Activated naive CD4-positive, alpha-beta T cell treated with anti-CD3 and anti-CD28 coated beads for 36 hours (primary cell): Measurements from ENCODE around the gene CHST12. TPM values are rescaled to one million over a fixed set of nuclear protein-coding genes. Genes with fewer than 3 reads are reported as not detected.
A peak's percentile ranks its signal among the peaks of the same experiment; 100 is the strongest.

Source experiments
- CTCF ChIA-PET: fragments of 350-600 bp; sonication (Branson Sonifier 250); formaldehyde crosslinking; loops from one replicate; lab custom pipeline; 2021; ENCODE audit warnings: antibody characterized with exemption; lab: Charles Lee
- DNase-seq: peaks from one replicate; pipeline ENCODE4 v3.0.0-alpha.2; 2020
- H3K27ac Mint-ChIP-seq: one replicate; pipeline ENCODE4 v1.8.0; 2021; ENCODE audit warnings: mild to moderate bottlenecking, mixed read lengths
- H3K27me3 Mint-ChIP-seq: one replicate; pipeline ENCODE4 v1.8.0; 2021; ENCODE audit warnings: low read depth, mixed read lengths
- H3K36me3 Mint-ChIP-seq: one replicate; pipeline ENCODE4 v1.8.0; 2021; ENCODE audit warnings: low read depth, mixed read lengths
- H3K4me1 Mint-ChIP-seq: one replicate; pipeline ENCODE4 v1.8.0; 2021; ENCODE audit warnings: low read depth, mixed read lengths
- H3K4me3 Mint-ChIP-seq: one replicate; pipeline ENCODE4 v1.8.0; 2021; ENCODE audit warnings: mild to moderate bottlenecking, moderate library complexity, mixed read lengths
- H3K9me3 Mint-ChIP-seq: one replicate; pipeline ENCODE4 v1.8.0; 2021; ENCODE audit warnings: mixed read lengths
- intact Hi-C: fragments of 100-400 bp; cut with micrococcal nuclease; formaldehyde crosslinking; loops from one replicate; pipeline ENCODE4 v1.15.1; 2023
- total RNA-seq, 2 experiments: library from RNA; stranded (reverse); gene quantifications; one replicate each; pipeline ENCODE4 v1.2.3, GENCODE V29; 2021

Gene CHST12
- total RNA-seq, result under 1 TPM; 0.62 to 0.64 TPM

DNA sequence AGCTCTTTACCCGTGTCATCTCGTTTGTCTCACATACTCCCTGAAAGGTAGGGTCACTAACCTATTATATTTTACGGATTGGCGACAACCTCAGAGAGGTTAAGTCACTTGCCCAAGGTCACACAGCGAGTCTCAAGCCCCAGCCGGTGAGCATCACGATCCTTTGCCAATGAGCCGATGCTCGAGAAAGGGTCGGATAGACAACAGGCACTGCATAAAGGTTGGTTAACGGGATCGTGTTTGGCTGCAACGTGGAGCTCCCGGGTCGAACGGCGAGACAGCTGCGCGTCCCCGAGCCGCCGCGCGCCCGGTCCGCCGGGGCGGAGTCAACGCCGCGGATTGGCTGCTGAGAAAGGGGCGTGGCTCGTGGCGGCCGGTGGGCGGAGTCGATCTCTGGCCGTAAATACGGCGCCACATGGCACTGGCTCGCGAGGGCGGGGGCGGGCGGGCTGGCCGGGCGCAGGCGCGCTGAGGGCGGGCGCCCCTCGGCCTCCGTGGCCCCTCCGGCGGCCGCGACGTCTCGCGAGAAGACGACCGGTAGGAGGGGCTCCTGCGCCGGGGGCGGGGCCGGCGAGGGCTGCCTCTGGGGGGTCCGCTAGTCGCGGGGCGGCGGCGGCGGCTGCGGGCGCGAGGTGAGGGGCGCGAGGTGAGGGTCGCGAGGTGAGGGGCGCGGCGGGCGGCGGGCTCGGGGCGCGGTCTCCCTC is at the start of gene CHST12:
CHST12 (plus strand) TSS at position 598 of the 704 bp plus-strand sequence. CDS start 29,029 bp downstream, outside the sequence.
- Mint-ChIP-seq H3K36me3 (no peaks in the 10 kb centered on the region), H3K4me3 (peak within 1 kb of the TSS; percentile 80), H3K27ac (no peak within 1 kb of the TSS), H3K4me1 (peaks cover 40% of the 10 kb centered on the region), H3K27me3 (no peaks in the 10 kb centered on the region), H3K9me3 (no peaks in the 10 kb centered on the region)
- DNase-seq, result peak; percentile 93
- CTCF ChIA-PET, result interaction anchor here (0.6 to 0.9 kb wide), 2 partner anchors 28 to 250 kb away, joined by 3 read pairs; no protein-coding TSS in a partner anchor
- intact Hi-C loops, result loop anchor here (1.0 to 10.0 kb wide), 5 partner anchors 49 to 712 kb away; partner anchors contain the start of genes BRAT1, EIF3B and SNX8

DNA sequence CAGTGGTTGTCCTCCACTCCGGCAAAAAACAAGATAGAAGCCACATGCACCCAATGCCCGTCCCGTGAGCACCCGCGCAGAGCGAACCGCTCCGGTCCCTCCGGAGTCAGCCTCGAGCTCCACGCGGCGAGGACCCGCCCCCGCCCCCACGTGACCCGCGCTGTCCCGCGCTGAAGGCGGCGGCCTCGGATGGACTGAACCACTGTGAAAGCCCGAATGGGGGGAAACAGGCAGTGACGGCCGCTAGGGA is 49.5 kb upstream of the CHST12 start:
- peak; percentile 93 for DNase-seq
- H3K27me3 Mint-ChIP-seq, result no peaks in the 10 kb centered on the region
- H3K4me1 Mint-ChIP-seq, result peaks cover 28% of the 10 kb centered on the region
- intact Hi-C loops, result loop anchor here (1.0 to 5.0 kb wide), 8 partner anchors 40 to 783 kb away; partner anchors contain the start of genes CHST12, MRM2, NUDT1 and PSMG3
- peak overlapping the region; percentile 99 for H3K27ac Mint-ChIP-seq
- peaks cover 17% of the 10 kb centered on the region for H3K36me3 Mint-ChIP-seq
- no peaks in the 10 kb centered on the region for H3K9me3 Mint-ChIP-seq
- H3K4me3 Mint-ChIP-seq, result peak overlapping the region; percentile 87
- CTCF ChIA-PET, result interaction anchor here (1.7 kb wide), 1 partner anchor 77 kb away, joined by 3 read pairs; no protein-coding TSS in a partner anchor

DNA sequence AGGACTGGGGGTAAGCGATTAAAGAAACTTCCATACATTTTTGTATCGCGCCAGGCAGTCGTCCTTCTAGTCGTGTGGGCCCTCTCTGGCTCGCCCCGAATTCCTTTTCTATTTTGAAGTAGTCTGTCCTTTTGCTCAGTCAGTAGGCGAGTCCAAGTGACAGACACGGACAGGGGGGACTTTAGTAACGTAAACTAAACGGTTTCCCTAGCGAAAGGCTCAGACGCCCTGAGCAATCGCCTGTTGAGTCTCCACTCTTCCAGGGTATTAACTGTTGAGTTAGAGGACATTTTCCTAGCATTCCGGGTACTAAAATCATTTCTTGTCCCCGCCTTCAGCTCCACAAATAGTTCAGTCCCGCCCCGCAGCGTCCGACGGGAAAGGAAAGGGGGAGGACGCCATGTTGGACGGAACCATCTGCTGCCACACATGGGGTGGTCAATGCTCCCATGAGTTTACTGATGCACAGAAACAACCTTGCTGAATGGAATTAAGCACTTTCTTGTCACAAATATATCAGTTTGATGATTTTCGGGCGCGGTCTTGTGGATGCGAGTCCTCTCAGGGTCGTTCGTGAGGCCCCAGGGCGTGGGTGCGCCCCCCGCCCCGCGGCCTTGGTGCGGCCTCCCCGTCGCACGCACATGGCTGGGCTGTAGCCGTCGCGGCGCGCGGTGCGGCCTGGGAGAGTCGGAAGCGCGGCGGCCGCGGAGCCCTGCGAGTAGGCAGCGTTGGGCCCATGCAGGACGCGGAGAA is 49.0 kb upstream of the CHST12 start, which contains the start of gene EIF3B:
EIF3B (plus strand) TSS at position 642 of the 753 bp plus-strand sequence; CDS start at position 737, 95 bp downstream.
- CTCF ChIA-PET, result interaction anchor here (1.7 kb wide), 1 partner anchor 77 kb away, joined by 3 read pairs; no protein-coding TSS in a partner anchor
- intact Hi-C loops, result loop anchor here (1.0 to 5.0 kb wide), 7 partner anchors 40 to 784 kb away; partner anchors contain the start of genes CHST12, PSMG3, SNX8 and TTYH3
- Mint-ChIP-seq H3K9me3 (no peaks in the 10 kb centered on the region), H3K36me3 (peaks cover 20% of the 10 kb centered on the region), H3K27me3 (no peaks in the 10 kb centered on the region), H3K4me3 (peak within 1 kb of the TSS; percentile 87), H3K4me1 (peaks cover 33% of the 10 kb centered on the region), H3K27ac (peak within 1 kb of the TSS; percentile 99)
- peak; percentile 94 for DNase-seq

DNA sequence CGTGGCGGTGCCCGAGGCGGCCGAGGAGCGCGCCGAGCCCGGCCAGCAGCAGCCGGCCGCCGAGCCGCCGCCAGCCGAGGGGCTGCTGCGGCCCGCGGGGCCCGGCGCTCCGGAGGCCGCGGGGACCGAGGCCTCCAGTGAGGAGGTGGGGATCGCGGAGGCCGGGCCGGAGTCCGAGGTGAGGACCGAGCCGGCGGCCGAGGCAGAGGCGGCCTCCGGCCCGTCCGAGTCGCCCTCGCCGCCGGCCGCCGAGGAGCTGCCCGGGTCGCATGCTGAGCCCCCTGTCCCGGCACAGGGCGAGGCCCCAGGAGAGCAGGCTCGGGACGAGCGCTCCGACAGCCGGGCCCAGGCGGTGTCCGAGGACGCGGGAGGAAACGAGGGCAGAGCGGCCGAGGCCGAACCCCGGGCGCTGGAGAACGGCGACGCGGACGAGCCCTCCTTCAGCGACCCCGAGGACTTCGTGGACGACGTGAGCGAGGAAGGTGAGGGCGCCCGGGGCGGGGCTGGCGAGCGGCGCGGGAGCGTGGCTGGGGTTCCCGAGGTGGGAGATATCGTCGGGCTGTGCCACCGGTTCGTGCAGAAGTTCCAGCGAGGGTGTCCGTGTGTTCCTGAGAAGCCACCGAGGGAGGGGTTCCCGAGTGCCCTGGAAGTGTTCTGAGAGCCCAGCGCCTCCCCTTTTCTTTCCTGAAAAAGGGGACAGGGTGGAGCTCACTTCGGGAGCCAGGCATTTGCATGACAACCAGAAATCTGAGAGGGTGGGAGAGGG is 48.3 kb upstream of the CHST12 start:
- Mint-ChIP-seq H3K4me3 (peak overlapping the region; percentile 87), H3K27me3 (no peaks in the 10 kb centered on the region), H3K4me1 (peaks cover 41% of the 10 kb centered on the region), H3K36me3 (peaks cover 20% of the 10 kb centered on the region), H3K27ac (peak overlapping the region; percentile 65), H3K9me3 (no peaks in the 10 kb centered on the region)
- CTCF ChIA-PET, result interaction anchor here (0.7 kb wide), 2 partner anchors 9 to 10 kb away, joined by 3 read pairs; no protein-coding TSS in a partner anchor
- peak; percentile 13 for DNase-seq
- intact Hi-C loops, result loop anchor here (1.0 to 5.0 kb wide), 7 partner anchors 41 to 784 kb away; partner anchors contain the start of genes CHST12, PSMG3, SNX8 and TTYH3

DNA sequence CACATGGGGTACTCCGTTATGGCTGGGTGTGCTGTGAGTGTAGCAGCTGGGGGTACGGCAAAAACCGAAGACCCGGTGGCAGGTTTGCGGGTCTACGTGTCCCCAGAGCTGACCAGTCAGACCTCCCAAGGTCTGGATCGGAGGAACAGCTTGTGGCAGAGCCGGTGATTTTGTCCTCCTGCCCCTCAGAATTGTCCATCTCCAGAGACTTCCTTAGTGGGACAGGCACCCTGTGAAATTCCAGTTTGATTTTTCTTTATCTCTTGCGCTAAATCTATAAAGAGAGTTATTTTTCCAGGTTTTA is 47.8 kb upstream of the CHST12 start:
- intact Hi-C loops, result loop anchor here (2.0 kb wide), 1 partner anchor 785 kb away; the partner anchor contains the start of gene PSMG3
- peak overlapping the region; percentile 78 for H3K4me3 Mint-ChIP-seq
- no peak for DNase-seq
- peak overlapping the region; percentile 65 for H3K27ac Mint-ChIP-seq
- no peaks in the 10 kb centered on the region for H3K9me3 Mint-ChIP-seq
- CTCF ChIA-PET, result interaction anchor here (0.6 to 0.7 kb wide), 3 partner anchors 8 to 113 kb away, joined by 3 to 4 read pairs (median 3); no protein-coding TSS in a partner anchor
- peaks cover 46% of the 10 kb centered on the region for H3K4me1 Mint-ChIP-seq
- H3K27me3 Mint-ChIP-seq, result no peaks in the 10 kb centered on the region
- peaks cover 25% of the 10 kb centered on the region for H3K36me3 Mint-ChIP-seq

DNA sequence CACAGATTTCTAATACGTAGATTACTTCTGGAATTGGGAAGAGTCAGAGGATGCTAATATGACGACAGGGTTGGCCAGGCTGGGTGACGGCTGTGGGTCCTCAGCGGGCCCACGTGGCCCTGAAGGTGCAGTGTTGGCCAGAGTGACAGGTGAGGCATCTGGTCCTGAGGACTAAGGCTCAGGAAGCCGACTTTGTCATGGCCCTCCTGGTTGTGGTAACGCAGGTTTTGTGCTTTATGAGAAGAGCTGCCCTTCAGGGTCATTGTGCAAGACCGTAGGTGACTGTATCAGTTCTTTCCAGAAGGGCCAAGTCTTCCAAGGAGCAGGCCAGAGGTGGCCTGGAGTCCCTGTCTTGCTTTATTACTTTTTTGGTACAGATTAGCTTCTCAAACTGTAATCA is 46.2 kb upstream of the CHST12 start:
- Mint-ChIP-seq H3K4me3 (peak overlapping the region; percentile 12), H3K4me1 (peaks cover 46% of the 10 kb centered on the region), H3K36me3 (peaks cover 28% of the 10 kb centered on the region), H3K27me3 (no peaks in the 10 kb centered on the region), H3K9me3 (no peaks in the 10 kb centered on the region), H3K27ac (peak overlapping the region; percentile 9)
- intact Hi-C loops, result no loop called here
- CTCF ChIA-PET, result interaction anchor here (1.2 to 1.8 kb wide), 2 partner anchors 9 to 27 kb away, joined by 4 read pairs; no protein-coding TSS in a partner anchor
- DNase-seq, result no peak

DNA sequence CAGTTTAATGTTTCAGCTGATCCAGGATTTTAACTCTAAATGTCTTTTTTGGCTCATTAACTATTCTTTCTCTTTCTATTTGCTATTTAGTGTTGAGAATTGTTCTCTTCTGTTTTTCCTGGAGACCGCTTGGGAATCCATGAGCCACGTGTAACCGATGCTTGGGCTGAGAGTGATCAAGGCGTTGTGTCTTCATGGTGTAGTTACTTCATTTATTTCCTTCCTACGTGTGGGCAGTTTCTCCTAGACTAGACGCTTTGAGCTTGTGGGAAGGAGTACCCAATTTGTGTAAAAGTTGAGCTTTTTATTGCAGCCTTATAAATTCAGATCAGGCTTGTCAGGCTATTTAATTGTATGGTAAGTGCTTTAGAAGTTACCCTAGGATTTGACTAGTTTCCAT is 45.8 kb upstream of the CHST12 start:
- intact Hi-C loops, result no loop called here
- CTCF ChIA-PET, result interaction anchor here (1.2 to 1.8 kb wide), 2 partner anchors 10 to 27 kb away, joined by 4 read pairs; no protein-coding TSS in a partner anchor
- Mint-ChIP-seq H3K9me3 (no peaks in the 10 kb centered on the region), H3K4me3 (peak overlapping the region; percentile 5), H3K4me1 (peaks cover 46% of the 10 kb centered on the region), H3K36me3 (peaks cover 31% of the 10 kb centered on the region), H3K27me3 (no peaks in the 10 kb centered on the region), H3K27ac (no peak overlapping the region)
- DNase-seq, result no peak

DNA sequence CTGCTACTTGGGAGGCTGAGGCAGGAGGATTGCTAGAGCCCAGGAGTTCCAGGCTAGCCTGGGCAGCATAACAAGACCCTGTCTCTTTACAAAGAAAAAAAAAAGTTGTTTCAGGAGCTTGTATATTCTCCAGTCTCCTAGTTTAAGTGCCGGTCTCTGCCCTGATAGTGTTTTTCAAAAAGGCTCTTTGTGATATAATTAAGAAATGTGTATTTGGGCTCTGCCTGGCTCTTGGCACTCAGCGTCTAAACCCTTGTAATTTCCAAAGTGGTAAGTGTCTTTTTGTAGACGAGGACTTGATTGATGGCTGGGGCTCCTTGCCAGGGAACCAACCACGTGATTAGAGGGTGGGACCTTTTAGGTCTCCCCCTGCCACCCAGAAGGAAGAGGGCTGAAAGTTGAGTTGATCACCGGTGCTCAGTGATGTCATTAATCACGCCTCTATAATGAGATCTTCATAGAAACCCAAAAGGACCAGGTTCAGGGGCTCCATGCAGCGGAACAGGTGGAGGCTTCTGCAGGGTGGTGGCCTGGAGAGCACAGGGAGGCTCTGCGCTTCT is 44.4 kb upstream of the CHST12 start:
- no peaks in the 10 kb centered on the region for H3K27me3 Mint-ChIP-seq
- H3K4me3 Mint-ChIP-seq, result no peak overlapping the region

DNA sequence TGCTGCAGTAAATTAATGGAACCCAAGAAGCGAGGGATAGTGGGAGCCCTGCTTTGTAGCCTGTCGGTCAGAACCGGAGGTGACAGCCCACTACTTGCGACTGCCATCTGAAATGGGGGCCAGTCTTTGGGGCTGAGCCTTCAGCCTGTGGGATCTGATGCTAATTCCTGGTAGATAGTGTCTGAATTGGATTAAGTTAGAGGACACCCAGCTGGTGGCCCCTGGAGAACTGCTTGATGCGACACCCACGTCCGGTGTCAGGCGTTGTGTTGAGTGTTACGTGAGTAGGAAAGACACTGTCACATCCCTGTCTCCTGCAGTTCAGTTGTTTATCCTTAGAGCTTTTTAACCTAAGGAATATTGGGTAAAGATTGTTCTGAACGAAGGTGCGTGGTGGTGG is 43.8 kb upstream of the CHST12 start:
- H3K4me3 Mint-ChIP-seq, result no peak overlapping the region
- intact Hi-C loops, result no loop called here
- CTCF ChIA-PET, result no interaction called here
- no peak for DNase-seq
- no peaks in the 10 kb centered on the region for H3K27me3 Mint-ChIP-seq
- peaks cover 39% of the 10 kb centered on the region for H3K4me1 Mint-ChIP-seq
- no peaks in the 10 kb centered on the region for H3K9me3 Mint-ChIP-seq
- no peak overlapping the region for H3K27ac Mint-ChIP-seq
- peaks cover 44% of the 10 kb centered on the region for H3K36me3 Mint-ChIP-seq

More for the DNA sequence above, 44.4 kb upstream of the CHST12 start:
- CTCF ChIA-PET, result interaction anchor here (0.8 kb wide), 1 partner anchor 110 kb away, joined by 3 read pairs; no protein-coding TSS in a partner anchor
- intact Hi-C loops, result no loop called here
- DNase-seq, result no peak
- Mint-ChIP-seq H3K36me3 (peaks cover 39% of the 10 kb centered on the region), H3K4me1 (peaks cover 39% of the 10 kb centered on the region), H3K9me3 (no peaks in the 10 kb centered on the region), H3K27ac (no peak overlapping the region)

DNA sequence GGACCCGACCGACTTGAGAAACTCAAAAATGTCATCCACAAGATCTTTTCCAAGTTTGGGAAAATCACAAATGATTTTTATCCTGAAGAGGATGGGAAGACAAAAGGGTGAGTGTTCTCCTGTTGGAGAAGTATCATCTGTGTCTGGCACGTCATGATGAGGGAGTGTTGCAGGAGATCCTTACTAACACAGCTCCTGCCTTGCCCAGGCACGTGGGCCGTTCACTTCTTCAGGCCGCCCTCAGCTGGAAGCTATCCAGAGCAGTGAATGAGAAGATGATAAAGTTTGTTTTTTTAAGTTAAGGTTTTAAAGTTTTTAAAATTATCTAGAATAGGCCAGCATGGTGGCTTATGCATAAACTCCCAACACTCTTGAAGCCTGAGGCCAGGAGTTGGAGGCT is 42.6 kb upstream of the CHST12 start:
- Mint-ChIP-seq H3K27me3 (no peaks in the 10 kb centered on the region), H3K36me3 (peaks cover 47% of the 10 kb centered on the region), H3K9me3 (no peaks in the 10 kb centered on the region), H3K27ac (no peak overlapping the region), H3K4me1 (peaks cover 38% of the 10 kb centered on the region), H3K4me3 (no peak overlapping the region)
- no peak for DNase-seq
- intact Hi-C loops, result no loop called here
- CTCF ChIA-PET, result no interaction called here

DNA sequence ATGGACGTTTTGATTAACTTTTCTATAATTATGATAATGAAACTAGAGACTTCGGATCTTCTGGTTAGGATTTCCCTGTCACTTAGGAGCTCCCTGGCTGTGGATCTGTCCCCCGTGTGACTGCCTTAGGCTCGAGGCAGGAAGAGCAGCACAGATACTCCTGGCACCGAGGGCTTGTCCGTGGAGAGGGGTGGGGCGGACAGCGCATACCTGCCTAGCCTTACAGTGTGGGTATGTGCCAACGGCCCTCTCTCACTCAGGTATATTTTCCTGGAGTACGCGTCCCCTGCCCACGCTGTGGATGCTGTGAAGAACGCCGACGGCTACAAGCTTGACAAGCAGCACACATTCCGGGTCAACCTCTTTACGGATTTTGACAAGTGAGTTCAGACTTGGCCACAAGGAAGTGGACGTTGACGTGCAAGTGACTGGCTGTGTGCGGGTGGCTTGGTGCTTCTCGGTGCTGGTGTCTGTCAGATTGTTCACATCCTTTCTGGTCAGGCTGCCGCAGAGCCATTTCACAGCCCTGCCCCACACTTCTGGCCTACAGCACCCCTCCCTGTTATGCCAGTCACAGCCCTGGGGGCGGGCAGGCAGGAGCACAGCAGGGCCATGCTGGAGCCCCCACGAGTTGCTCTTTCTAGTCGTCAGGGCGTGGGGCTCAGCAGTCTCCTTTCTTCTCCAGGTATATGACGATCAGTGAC is 40.9 kb upstream of the CHST12 start:
- intact Hi-C loops, result no loop called here

More for the DNA sequence above, 40.9 kb upstream of the CHST12 start:
- Mint-ChIP-seq H3K4me3 (no peak overlapping the region), H3K27ac (no peak overlapping the region), H3K9me3 (no peaks in the 10 kb centered on the region), H3K27me3 (no peaks in the 10 kb centered on the region), H3K36me3 (peaks cover 47% of the 10 kb centered on the region), H3K4me1 (peaks cover 26% of the 10 kb centered on the region)
- no peak for DNase-seq
- CTCF ChIA-PET, result no interaction called here
